ENCODE results near the gene ADM2. TPM values are rescaled to one million over a fixed set of nuclear protein-coding genes. Genes with fewer than 3 reads are reported as not detected.

The ADM2 gene
- total RNA-seq, 1 experiment from 2014 or later, result 11.9 TPM

- DNase-seq, result no peak
- Mint-ChIP-seq H3K36me3 (ENCODE audit: insufficient read depth in 1 of 3, low read depth in 3 of 3) (peaks cover 7 to 44% (median 33%) of the 10 kb centered on the region in 3 experiments; a peak in 6 of 7 replicates), H3K4me3 (peak overlapping the region in 1 of 2 experiments; percentile 38; a peak in 1 of 5 replicates), H3K27ac (no peak overlapping the region), H3K4me1 (peaks cover 11 to 15% of the 10 kb centered on the region in 2 experiments), H3K27me3 (ENCODE audit: low read depth) (peaks cover 14% of the 10 kb centered on the region), H3K9me3 (no peaks in the 10 kb centered on the region)
- Histone ChIP-seq H2BK5ac (ENCODE audit: insufficient read length, low read length) (no peak overlapping the region), H2BK12ac (ENCODE audit: insufficient read length, low read depth, low read length) (no peak overlapping the region), H3K79me1 (ENCODE audit: insufficient read depth, low read depth, low read length, poor library complexity, severe bottlenecking) (no peaks in the 10 kb centered on the region), H3K9ac (ENCODE audit: extremely low read depth, insufficient read length, low read length) (no peak overlapping the region), H2BK120ac (ENCODE audit: low read depth, low read length, poor library complexity, severe bottlenecking) (no peak overlapping the region), H3K9me3 (ENCODE audit: control insufficient read depth, low read depth, low read length) (no peaks in the 10 kb centered on the region), H2BK15ac (ENCODE audit: low read depth, low read length) (no peak overlapping the region), H3K79me2 (ENCODE audit: insufficient read depth, low read length) (no peaks in the 10 kb centered on the region), H3K18ac (ENCODE audit: insufficient read length, low read depth, low read length) (no peak overlapping the region), H4K91ac (ENCODE audit: insufficient read length, low read depth, low read length) (no peak overlapping the region), H3K4me2 (ENCODE audit: insufficient read depth, insufficient read length, low read length) (no peak overlapping the region), H3K23me2 (ENCODE audit: insufficient read length, low read depth, low read length, poor library complexity, severe bottlenecking) (peaks cover 3% of the 10 kb centered on the region), H2BK20ac (ENCODE audit: low read depth, low read length, poor library complexity, severe bottlenecking) (no peak overlapping the region), H3K27ac (ENCODE audit: insufficient read length, low read depth, low read length) (no peak overlapping the region), H3T11ph (ENCODE audit: low read length) (no peak overlapping the region), H3K27me3 (ENCODE audit: insufficient read depth, low read length) (peaks cover under 1% of the 10 kb centered on the region; the same call in 1 of the 2 replicates), H3K14ac (ENCODE audit: insufficient read depth, low read length) (no peak overlapping the region), H3K23ac (ENCODE audit: insufficient read length, low read depth, low read length) (no peak overlapping the region), H2AFZ (ENCODE audit: low read length) (no peak overlapping the region), H2AK5ac (ENCODE audit: insufficient read length, low read length) (no peak overlapping the region), H3K4me1 (ENCODE audit: insufficient read depth, low read length) (peaks cover 3% of the 10 kb centered on the region; the same call in 1 of the 2 replicates), H3K56ac (ENCODE audit: insufficient read length, low read depth, low read length) (no peak overlapping the region), H4K20me1 (ENCODE audit: control insufficient read depth, insufficient read depth, insufficient read length) (no peaks in the 10 kb centered on the region), H3K4ac (ENCODE audit: low read depth, low read length) (no peak overlapping the region), H4K8ac (replicated peaks; ENCODE audit: insufficient read length, low read depth, low read length) (no peak overlapping the region), H4K5ac (ENCODE audit: insufficient read length, low read depth, low read length) (no peak overlapping the region)
- no CpG with 5 or more reads among the region's 22 CpGs for WGBS (ENCODE audit: extremely low coverage, insufficient read length, low lambda C conversion rate)
- TF ChIP-seq CTCF (conservative IDR thresholded peaks at IDR 0.05), result no peak
Measured at GRCh38 chr22:50522806-50523438, 41.6 kb downstream of the ADM2 start.
